M059J (cell line): ENCODE results near the gene FLNB. TPM values are rescaled to one million over a fixed set of nuclear protein-coding genes. Genes with fewer than 3 reads are reported as not detected.

Experiments used
- DNase-seq: peaks from one replicate; pipeline ENCODE4 v3.0.0-alpha.2; 2012; ENCODE audit warnings: low read depth
- total RNA-seq: library from RNA; depleted of rRNA; stranded (reverse); fragments of >200 nt; shearing (Covaris generic); gene quantifications from 2 replicates; pipeline ENCODE4 v1.2.3, GENCODE V29; 2014

The FLNB gene
- total RNA-seq, 1 experiment from 2014 or later: 130 TPM

- DNase-seq: peak; percentile 76
These were observed 156.1 kb downstream of the FLNB start for GRCh38 chr3:58164199-58164879.

GRCh38 chr3:58164906-58165821 is 156.9 kb downstream of the FLNB start:
- no peak for DNase-seq

GRCh38 chr3:58167431-58168351 is 159.5 kb downstream of the FLNB start:
- DNase-seq: no peak

- no peak for DNase-seq
These were observed 160.3 kb downstream of the FLNB start for GRCh38 chr3:58168498-58168897.

GRCh38 chr3:58169371-58169770 is 161.1 kb downstream of the FLNB start:
- no peak for DNase-seq

- no peak for DNase-seq
These were observed 162.2 kb downstream of the FLNB start for GRCh38 chr3:58170376-58170775.

- DNase-seq: no peak
These were observed 162.9 kb downstream of the FLNB start for GRCh38 chr3:58171126-58171525.

GRCh38 chr3:58173029-58173668 is 164.9 kb downstream of the FLNB start:
- no peak for DNase-seq

- DNase-seq: peak; percentile 43
These were observed 165.6 kb downstream of the FLNB start for GRCh38 chr3:58173669-58174398.

GRCh38 chr3:58175187-58175436 is 166.9 kb downstream of the FLNB start:
- DNase-seq: no peak

- peak; percentile 61 for DNase-seq
These were observed 167.4 kb downstream of the FLNB start for GRCh38 chr3:58175437-58176184.

GRCh38 chr3:58176185-58176530 is 167.9 kb downstream of the FLNB start:
- no peak for DNase-seq

GRCh38 chr3:58176827-58177489 is 168.7 kb downstream of the FLNB start:
- DNase-seq: no peak

GRCh38 chr3:58177747-58178527 is 169.7 kb downstream of the FLNB start:
- peak; percentile 63 for DNase-seq

- no peak for DNase-seq
These were observed 170.5 kb downstream of the FLNB start for GRCh38 chr3:58178528-58179234.

GRCh38 chr3:58179235-58180098 is 171.2 kb downstream of the FLNB start:
- no peak for DNase-seq

- DNase-seq: no peak
These were observed 172.1 kb downstream of the FLNB start for GRCh38 chr3:58180099-58180880.
